Measurements from ENCODE around the gene RNF11. TPM values are rescaled to one million over a fixed set of nuclear protein-coding genes. Genes with fewer than 3 reads are reported as not detected.

RNF11 gene
- polyA plus RNA-seq, 1 donor from 2014 or later, result 210 TPM

- H3K27ac ChIP-seq (ENCODE audit: low read length), result no peak overlapping the region
- no peaks in the 10 kb centered on the region for H3K27me3 ChIP-seq (ENCODE audit: insufficient read depth, low read depth, low read length)
- H4K20me1 ChIP-seq (ENCODE audit: insufficient read depth), result no peaks in the 10 kb centered on the region
- no peak overlapping the region for H3K9ac ChIP-seq (ENCODE audit: low read length)
- no peak overlapping the region for H3K4me2 ChIP-seq (ENCODE audit: low read length)
- no peaks in the 10 kb centered on the region for H3K9me3 ChIP-seq (ENCODE audit: low read length)
- H3K79me2 ChIP-seq (replicated peaks; ENCODE audit: insufficient read depth, low read length), result no peaks in the 10 kb centered on the region
- H3F3A ChIP-seq (ENCODE audit: insufficient read depth, low read length, poor library complexity, severe bottlenecking), result no peaks in the 10 kb centered on the region
- no peak overlapping the region for H2AFZ ChIP-seq (ENCODE audit: low read depth, low read length)
- H3K9me2 ChIP-seq (ENCODE audit: insufficient read depth, low read length), result no peaks in the 10 kb centered on the region
- H3K36me3 ChIP-seq (ENCODE audit: insufficient read depth, low read length), result no peaks in the 10 kb centered on the region
- TF ChIP-seq CTCF (IDR thresholded peaks at IDR 0.05; ENCODE audit: poor library complexity, severe bottlenecking) (no peak), POLR2AphosphoS5 (IDR thresholded peaks at IDR 0.05) (no peak), SMC3 (conservative IDR thresholded peaks at IDR 0.05; ENCODE audit: poor library complexity) (no peak), EP300 (conservative IDR thresholded peaks at IDR 0.05; ENCODE audit: poor library complexity, severe bottlenecking) (no peak), RAD21 (conservative IDR thresholded peaks at IDR 0.05) (no peak), MXI1 (conservative IDR thresholded peaks at IDR 0.05; ENCODE audit: poor library complexity, severe bottlenecking) (no peak), TAF1 (IDR thresholded peaks at IDR 0.05; ENCODE audit: low read depth) (no peak), REST (IDR thresholded peaks at IDR 0.05; ENCODE audit: borderline replicate concordance) (no peak), EZH2 (IDR thresholded peaks at IDR 0.05; ENCODE audit: borderline replicate concordance, insufficient read depth, low read length, poor library complexity, severe bottlenecking) (no peak)
- H3K4me3 ChIP-seq (ENCODE audit: low read length), result no peak overlapping the region
These were observed 76.6 kb downstream of the RNF11 start for GRCh38 chr1:51312718-51313117.

- Histone ChIP-seq H3K9me3 (ENCODE audit: low read length) (no peaks in the 10 kb centered on the region), H3K36me3 (ENCODE audit: insufficient read depth, low read length) (no peaks in the 10 kb centered on the region), H3K79me2 (replicated peaks; ENCODE audit: insufficient read depth, low read length) (no peaks in the 10 kb centered on the region), H3F3A (ENCODE audit: insufficient read depth, low read length, poor library complexity, severe bottlenecking) (no peaks in the 10 kb centered on the region), H3K9ac (ENCODE audit: low read length) (no peak overlapping the region), H3K4me2 (ENCODE audit: low read length) (no peak overlapping the region), H2AFZ (ENCODE audit: low read depth, low read length) (no peak overlapping the region), H4K20me1 (ENCODE audit: insufficient read depth) (no peaks in the 10 kb centered on the region), H3K27ac (ENCODE audit: low read length) (no peak overlapping the region), H3K4me3 (ENCODE audit: low read length) (no peak overlapping the region), H3K27me3 (ENCODE audit: insufficient read depth, low read depth, low read length) (no peaks in the 10 kb centered on the region), H3K9me2 (ENCODE audit: insufficient read depth, low read length) (no peaks in the 10 kb centered on the region)
- TF ChIP-seq EZH2 (IDR thresholded peaks at IDR 0.05; ENCODE audit: borderline replicate concordance, insufficient read depth, low read length, poor library complexity, severe bottlenecking), result no peak
- no peak for TF ChIP-seq EP300 (conservative IDR thresholded peaks at IDR 0.05; ENCODE audit: poor library complexity, severe bottlenecking)
- TF ChIP-seq RAD21 (conservative IDR thresholded peaks at IDR 0.05), result no peak
- no peak for TF ChIP-seq REST (IDR thresholded peaks at IDR 0.05; ENCODE audit: borderline replicate concordance)
- TF ChIP-seq POLR2AphosphoS5 (IDR thresholded peaks at IDR 0.05), result no peak
- TF ChIP-seq MXI1 (conservative IDR thresholded peaks at IDR 0.05; ENCODE audit: poor library complexity, severe bottlenecking), result no peak
- no peak for TF ChIP-seq CTCF (IDR thresholded peaks at IDR 0.05; ENCODE audit: poor library complexity, severe bottlenecking)
- no peak for TF ChIP-seq TAF1 (IDR thresholded peaks at IDR 0.05; ENCODE audit: low read depth)
- no peak for TF ChIP-seq SMC3 (conservative IDR thresholded peaks at IDR 0.05; ENCODE audit: poor library complexity)
These were observed 77.3 kb downstream of the RNF11 start for GRCh38 chr1:51313268-51313852.
